Measurements from ENCODE around the gene GPATCH8. TPM values are rescaled to one million over a fixed set of nuclear protein-coding genes. Genes with fewer than 3 reads are reported as not detected.

Gene GPATCH8
- total RNA-seq, 4 donors from 2014 or later, result 55.1 to 71.2 (median 59.8) TPM

DNA sequence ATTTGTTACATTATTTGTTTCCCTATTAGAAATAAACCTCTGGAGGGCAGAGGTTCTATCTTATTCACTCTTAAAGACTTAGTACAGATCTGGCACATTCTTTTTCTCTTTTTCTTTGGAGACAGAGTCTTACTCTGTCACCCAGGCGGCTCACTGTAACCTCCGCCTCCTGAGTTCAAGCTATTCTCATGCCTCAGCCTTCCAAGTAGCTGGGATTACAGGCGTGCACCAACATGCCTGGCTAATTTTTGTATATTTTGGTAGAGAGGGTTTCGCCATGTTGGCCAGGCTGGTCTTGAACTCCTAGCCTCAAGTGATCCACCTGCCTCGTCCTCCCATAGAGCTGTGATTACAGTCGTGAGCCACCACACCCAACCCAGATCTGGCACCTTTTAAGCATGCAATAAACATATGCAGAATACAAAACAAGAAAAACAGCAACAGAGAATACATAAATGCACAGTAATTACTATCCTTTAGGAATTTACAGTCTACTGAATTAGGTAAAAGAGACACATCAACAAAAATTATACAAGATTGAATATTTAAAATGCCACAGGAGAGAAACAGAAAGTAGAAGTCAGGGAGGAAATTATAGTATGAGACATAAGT, 52.1 kb downstream of the GPATCH8 start:
- Histone ChIP-seq H3K36me3 (peaks cover 0 to 19% (median 0%) of the 10 kb centered on the region in 3 donors), H3K27ac (no peak overlapping the region), H3K4me3 (no peak overlapping the region), H3K9me3 (no peaks in the 10 kb centered on the region), H3K27me3 (no peaks in the 10 kb centered on the region), H3K4me1 (no peaks in the 10 kb centered on the region)
- DNase-seq (ENCODE audit: low spot score in 2 of 2), result no peak
- TF ChIP-seq POLR2A (IDR thresholded peaks at IDR 0.05), result no peak
- no peak for TF ChIP-seq EP300 (IDR thresholded peaks at IDR 0.05)
- TF ChIP-seq, protein P1, sequence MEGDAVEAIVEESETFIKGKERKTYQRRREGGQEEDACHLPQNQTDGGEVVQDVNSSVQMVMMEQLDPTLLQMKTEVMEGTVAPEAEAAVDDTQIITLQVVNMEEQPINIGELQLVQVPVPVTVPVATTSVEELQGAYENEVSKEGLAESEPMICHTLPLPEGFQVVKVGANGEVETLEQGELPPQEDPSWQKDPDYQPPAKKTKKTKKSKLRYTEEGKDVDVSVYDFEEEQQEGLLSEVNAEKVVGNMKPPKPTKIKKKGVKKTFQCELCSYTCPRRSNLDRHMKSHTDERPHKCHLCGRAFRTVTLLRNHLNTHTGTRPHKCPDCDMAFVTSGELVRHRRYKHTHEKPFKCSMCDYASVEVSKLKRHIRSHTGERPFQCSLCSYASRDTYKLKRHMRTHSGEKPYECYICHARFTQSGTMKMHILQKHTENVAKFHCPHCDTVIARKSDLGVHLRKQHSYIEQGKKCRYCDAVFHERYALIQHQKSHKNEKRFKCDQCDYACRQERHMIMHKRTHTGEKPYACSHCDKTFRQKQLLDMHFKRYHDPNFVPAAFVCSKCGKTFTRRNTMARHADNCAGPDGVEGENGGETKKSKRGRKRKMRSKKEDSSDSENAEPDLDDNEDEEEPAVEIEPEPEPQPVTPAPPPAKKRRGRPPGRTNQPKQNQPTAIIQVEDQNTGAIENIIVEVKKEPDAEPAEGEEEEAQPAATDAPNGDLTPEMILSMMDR (IDR thresholded peaks at IDR 0.05), result no peak
- WGBS, 2 donors, result 70 to 74% methylated on average over 6 of the region's 6 CpGs

DNA sequence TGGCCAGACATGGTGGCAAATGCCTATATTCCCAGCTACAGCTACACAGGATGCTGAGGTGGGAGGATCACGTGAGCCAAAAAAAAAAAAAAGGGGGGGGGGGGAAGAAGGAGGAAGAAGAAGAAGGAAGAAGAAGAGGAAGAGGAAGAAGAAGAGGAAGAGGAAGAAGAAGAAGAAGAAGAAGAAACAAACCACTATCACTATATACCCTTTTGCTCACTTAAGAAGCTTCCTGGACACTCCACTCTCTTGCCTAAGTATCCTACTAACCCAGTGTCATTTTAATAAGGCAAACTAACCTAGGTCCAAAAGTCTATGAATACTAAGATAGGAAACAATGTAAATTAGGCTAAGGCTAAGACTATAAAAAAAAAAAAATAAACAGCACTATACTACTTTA, 54.8 kb downstream of the GPATCH8 start:
- Histone ChIP-seq H3K36me3 (peaks cover 0 to 5% (median 0%) of the 10 kb centered on the region in 3 donors), H3K9me3 (no peaks in the 10 kb centered on the region), H3K4me1 (peaks cover 0 to 8% (median 1%) of the 10 kb centered on the region in 4 donors), H3K27me3 (no peaks in the 10 kb centered on the region), H3K27ac (no peak overlapping the region), H3K4me3 (no peak overlapping the region)
- TF ChIP-seq, protein P1 (IDR thresholded peaks at IDR 0.05), result no peak
- TF ChIP-seq POLR2A (IDR thresholded peaks at IDR 0.05) (no peak), EP300 (IDR thresholded peaks at IDR 0.05) (no peak)
- DNase-seq (ENCODE audit: low spot score in 2 of 2), result no peak
- WGBS, 2 donors, result 60 to 71% methylated on average over 1 of the region's 1 CpG

DNA sequence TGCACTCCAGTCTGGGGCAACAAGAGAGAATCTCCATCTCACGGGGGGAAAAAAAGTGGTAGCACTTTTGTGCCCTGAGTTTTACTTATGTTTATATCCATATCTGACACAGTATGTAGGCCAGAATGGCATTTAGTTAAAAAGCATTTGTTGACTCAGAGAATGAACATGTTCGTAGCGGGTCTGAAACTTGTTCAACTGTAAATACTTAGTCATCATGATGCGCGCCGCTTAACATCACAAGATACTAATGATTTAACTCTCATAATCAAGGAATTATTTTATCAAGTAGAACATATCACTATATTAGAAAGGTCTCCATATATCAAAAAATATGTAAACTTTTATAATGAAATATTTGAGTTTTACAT, 58.5 kb downstream of the GPATCH8 start:
- 96 to 97% methylated on average over 6 of the region's 6 CpGs for WGBS, 2 donors
- Histone ChIP-seq H3K9me3 (no peaks in the 10 kb centered on the region), H3K4me1 (peaks cover 0 to 10% (median 1%) of the 10 kb centered on the region in 4 donors), H3K27ac (no peak overlapping the region), H3K27me3 (no peaks in the 10 kb centered on the region), H3K4me3 (no peak overlapping the region), H3K36me3 (peaks cover 0 to 5% (median 0%) of the 10 kb centered on the region in 3 donors)
- TF ChIP-seq, protein P1 (IDR thresholded peaks at IDR 0.05), result no peak
- TF ChIP-seq EP300 (IDR thresholded peaks at IDR 0.05) (no peak), POLR2A (IDR thresholded peaks at IDR 0.05) (no peak)
- DNase-seq (ENCODE audit: low spot score in 2 of 2), result no peak

DNA sequence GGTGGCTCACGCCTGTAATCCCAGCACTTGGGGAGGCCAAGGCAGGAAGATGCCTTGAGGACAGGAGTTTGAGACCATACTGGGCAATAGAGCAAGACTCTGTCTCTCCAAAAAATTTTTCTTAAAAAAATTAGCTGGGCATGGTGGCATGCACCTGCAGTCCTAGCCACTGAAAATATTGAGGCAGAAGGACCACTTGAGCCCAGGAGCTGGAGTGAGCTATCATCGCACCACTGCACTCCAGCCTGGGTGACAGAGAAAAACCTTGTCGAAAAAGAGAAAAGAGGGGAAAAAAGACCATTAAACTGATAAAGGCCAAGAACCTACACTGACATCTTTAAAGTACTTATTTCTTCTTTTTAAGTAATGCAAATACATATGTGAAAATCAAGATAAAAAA, 60.4 kb downstream of the GPATCH8 start:
- no peaks in the 10 kb centered on the region for H3K27me3 ChIP-seq
- 95 to 98% methylated on average over 3 of the region's 3 CpGs for WGBS, 2 donors
- no peak overlapping the region for H3K4me3 ChIP-seq
- no peak for DNase-seq (ENCODE audit: low spot score in 2 of 2)
- peaks cover 0 to 29% (median 8%) of the 10 kb centered on the region in 4 donors for H3K4me1 ChIP-seq
- TF ChIP-seq, protein P1 (IDR thresholded peaks at IDR 0.05), result no peak
- TF ChIP-seq POLR2A (IDR thresholded peaks at IDR 0.05) (no peak), EP300 (IDR thresholded peaks at IDR 0.05) (no peak)
- no peak overlapping the region for H3K27ac ChIP-seq
- peaks cover 0 to 5% (median 0%) of the 10 kb centered on the region in 3 donors for H3K36me3 ChIP-seq
- H3K9me3 ChIP-seq, result no peaks in the 10 kb centered on the region

DNA sequence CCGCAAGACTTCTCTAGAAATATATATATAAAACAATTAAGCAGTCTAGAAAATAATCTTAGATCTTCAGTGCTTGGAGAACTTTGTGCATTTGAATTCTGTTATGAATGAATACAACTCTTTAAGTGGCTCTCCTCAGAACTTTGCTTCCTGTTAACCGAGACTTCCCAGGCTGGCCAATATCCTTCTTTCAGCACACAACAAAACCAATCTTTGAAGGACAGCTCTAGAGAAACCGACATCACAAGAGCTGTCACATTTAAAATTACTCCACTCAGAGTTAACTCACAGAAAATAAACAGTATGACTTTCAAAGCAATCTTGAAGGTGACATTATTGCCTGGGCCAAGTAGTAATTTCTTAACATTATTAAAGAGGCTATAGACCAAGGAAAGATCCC, 64.0 kb downstream of the GPATCH8 start:
- 45 to 49% methylated on average over 3 of the region's 3 CpGs for WGBS, 2 donors
- Histone ChIP-seq H3K27ac (peak overlapping the region in 1 of 4 donors; percentile 14), H3K36me3 (peaks cover 0 to 19% (median 0%) of the 10 kb centered on the region in 3 donors)

More for the DNA sequence above, 64.0 kb downstream of the GPATCH8 start:
- Histone ChIP-seq H3K4me1 (peaks cover 0 to 26% (median 8%) of the 10 kb centered on the region in 4 donors), H3K9me3 (no peaks in the 10 kb centered on the region), H3K4me3 (no peak overlapping the region), H3K27me3 (no peaks in the 10 kb centered on the region)
- TF ChIP-seq POLR2A (IDR thresholded peaks at IDR 0.05), result no peak
- TF ChIP-seq, protein P1 (IDR thresholded peaks at IDR 0.05), result no peak
- TF ChIP-seq EP300 (IDR thresholded peaks at IDR 0.05), result no peak
- no peak for DNase-seq (ENCODE audit: low spot score in 2 of 2)
